ENCODE measurements around the gene INKA2.

INKA2 gene

GRCh38 chr1:111739194-111739924 is at the start of gene INKA2:
Gene INKA2, minus strand, starts transcription at chr1:111739395. Its CDS starts 153 bp downstream, at chr1:111739242.
- peak; percentile 94 for DNase-seq

DNA sequence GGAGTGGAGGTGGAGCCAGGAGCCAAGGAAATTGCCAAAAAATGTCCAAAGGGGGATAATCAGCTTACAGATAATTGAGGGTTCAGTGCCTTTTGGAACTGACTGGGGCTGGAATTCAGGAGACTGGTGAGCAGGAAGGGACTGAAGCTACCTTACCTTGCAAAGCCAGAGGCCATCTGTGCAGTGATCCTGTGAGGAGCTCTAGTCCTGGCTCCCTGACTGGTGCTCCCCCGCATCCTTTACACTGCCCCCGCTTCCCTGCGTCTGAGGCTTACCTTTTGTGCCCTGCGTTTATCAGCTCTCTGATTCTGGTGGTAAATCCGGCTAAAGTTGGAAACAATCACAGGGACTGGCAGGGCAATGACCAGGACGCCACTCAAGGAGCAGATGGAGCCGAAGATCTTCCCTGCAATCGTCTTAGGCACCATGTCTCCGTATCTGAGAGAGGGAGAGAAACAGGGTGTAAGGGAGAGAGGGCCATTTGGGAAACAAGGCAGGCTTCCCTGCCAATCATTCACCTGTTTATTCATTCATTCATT is 47.5 kb upstream of the INKA2 start:
- DNase-seq, result no peak

- no peak for DNase-seq
Observed at GRCh38 chr1:111784273-111784901, 45.2 kb upstream of the INKA2 start.

GRCh38 chr1:111779546-111779945 is 40.4 kb upstream of the INKA2 start:
- no peak for DNase-seq

DNA sequence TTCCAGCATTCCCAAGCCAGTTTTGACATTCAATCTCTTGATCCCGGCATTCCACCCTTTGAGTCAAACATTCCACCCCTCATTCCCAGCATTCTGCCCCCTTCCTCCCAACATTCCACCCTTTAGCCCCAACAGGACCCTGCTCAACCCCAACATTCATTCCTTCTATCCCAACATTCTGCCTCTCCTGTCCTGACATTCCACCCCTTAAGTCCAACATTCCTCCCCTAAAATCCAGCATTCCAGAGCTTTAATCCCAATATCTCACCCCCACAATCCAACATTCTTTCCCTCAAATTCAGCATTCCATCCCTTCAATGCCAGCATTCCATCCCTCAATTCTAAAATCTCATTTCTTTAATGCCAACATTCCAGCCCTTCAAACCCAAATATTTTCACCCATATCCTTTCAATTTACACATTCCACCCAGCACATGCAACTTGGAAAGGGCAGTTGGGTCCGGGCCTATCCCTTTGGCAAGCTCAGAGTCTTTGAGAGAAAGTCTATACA is 39.4 kb upstream of the INKA2 start:
- no peak for DNase-seq

DNA sequence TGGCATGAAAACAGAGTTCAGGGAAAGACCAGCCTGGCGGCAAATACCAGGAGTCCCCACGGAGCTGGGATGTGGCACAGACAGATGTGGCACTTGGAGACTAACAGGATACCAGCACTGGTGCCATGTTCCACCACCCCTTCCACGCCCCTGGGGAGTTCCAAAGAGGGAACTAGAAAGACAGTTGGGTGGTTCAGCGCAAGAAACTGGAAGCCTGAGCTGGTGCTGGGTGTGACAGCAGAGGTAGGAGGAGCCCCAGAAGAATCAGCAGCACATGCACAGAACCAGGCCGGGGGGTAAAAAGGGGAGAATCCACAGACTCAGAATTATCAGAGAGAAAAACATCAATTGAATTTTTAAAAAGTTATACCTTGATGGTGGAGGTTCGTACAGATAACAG is 38.9 kb upstream of the INKA2 start:
- no peak for DNase-seq

GRCh38 chr1:111777301-111777700 is 38.1 kb upstream of the INKA2 start:
- DNase-seq, result no peak

- DNase-seq, result no peak
Observed at GRCh38 chr1:111776861-111777260, 37.7 kb upstream of the INKA2 start.

DNA sequence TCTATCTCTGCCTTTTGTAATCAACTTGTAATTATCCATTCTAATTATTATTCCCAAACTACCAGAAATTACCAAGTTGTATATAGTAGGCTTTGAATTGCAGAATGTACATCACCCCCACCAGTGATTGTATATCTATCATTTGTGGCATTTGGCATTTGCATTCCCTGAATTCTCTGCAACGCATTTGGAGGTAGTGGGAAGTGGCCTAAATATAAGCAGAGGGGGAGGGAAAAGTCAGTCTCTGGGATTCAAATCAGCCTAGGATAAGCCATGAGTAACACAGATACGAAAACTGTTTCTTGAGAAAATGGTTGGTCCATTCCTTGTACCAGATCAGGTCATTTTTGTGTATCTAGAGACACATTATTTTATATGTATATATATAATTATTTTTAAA is 37.2 kb upstream of the INKA2 start:
- no peak for DNase-seq

- DNase-seq, result no peak
Observed at GRCh38 chr1:111775966-111776365, 36.8 kb upstream of the INKA2 start.

GRCh38 chr1:111770916-111771315 is 31.7 kb upstream of the INKA2 start:
- DNase-seq, result no peak

GRCh38 chr1:111769517-111770146 is 30.4 kb upstream of the INKA2 start:
- peak; percentile 51 for DNase-seq

GRCh38 chr1:111768625-111769024 is 29.4 kb upstream of the INKA2 start:
- DNase-seq, result no peak

- DNase-seq, result no peak
Observed at GRCh38 chr1:111768023-111768422, 28.8 kb upstream of the INKA2 start.

GRCh38 chr1:111762332-111762731 is 23.1 kb upstream of the INKA2 start:
- no peak for DNase-seq

DNA sequence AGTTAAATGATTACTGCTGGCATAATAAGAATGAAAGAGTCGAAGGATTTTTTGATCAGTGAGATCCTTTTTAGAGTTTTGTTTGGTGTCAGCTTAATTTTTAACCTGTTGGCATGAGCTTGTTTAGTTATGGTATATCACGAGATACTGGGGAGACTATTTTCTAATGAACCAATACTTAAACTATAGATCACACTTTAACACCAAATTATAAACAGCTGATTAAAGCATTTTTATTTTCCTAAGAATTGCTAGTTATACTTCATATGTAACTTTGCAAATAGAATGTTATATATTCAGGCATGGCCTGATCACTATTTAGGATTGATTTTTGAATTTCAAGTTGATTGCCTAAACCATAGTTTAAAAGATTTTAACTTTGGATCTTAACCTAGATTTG is 22.5 kb upstream of the INKA2 start:
- no peak for DNase-seq

- DNase-seq, result no peak
Observed at GRCh38 chr1:111758373-111758772, 19.2 kb upstream of the INKA2 start.

GRCh38 chr1:111756124-111756513 is 16.9 kb upstream of the INKA2 start:
- DNase-seq, result no peak

DNA sequence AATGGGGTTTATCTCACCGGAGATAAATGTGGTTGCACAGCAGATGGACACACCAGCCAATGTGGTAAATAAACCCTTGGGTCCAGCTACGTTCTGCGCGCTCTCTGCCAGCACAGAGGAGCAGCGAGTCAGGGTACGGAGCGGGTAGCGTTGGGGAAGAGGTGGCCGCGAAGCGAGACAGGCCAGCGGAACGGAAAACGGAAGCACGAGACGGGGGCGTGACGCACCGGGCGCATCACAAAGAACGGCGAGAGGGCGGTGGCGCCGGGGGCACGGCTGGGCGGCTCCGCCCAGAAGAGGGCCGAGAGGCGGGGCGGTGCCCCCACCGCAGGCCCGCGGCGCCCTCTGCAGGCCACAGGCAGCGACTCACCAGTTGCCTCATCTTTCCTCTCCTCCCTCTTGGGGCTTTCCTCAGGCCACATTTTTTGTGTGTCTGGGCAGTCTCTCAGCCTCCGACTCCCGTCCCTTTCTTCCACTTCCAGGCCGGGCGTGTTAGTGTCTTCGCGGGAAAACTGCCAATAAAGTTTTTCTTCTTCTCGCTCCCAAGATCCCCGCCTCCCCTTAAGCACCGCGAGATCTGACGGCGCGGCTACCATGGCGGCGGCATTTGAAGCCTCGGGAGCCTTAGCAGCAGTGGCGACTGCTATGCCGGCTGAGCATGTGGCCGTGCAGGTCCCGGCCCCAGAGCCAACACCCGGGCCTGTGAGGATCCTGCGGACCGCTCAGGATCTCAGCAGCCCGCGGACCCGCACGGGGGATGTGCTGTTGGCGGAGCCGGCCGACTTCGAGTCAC is 16.3 kb upstream of the INKA2 start, which contains the start of gene DDX20:
TSS of gene DDX20 (plus strand) at position 571 of the 793 bp plus-strand sequence. CDS start at position 595, 24 bp downstream.
- peak; percentile 98 for DNase-seq

DNA sequence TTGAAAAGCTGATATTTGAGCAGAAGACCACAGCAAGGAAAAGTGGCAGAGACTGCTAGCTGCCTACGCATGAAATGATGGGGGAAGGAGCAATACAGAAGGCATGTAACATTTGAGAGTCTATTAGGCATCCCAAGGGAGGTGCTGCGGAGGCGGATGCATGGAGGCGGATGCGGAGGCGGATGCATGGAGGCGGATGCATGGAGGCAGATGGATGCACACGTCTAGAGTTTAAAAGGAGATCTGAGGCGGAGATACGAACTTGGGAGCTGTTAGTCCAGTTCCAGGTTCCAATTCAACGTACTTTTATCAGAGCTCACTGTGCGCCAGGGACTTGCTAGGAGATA is 15.8 kb upstream of the INKA2 start:
- peak; percentile 66 for DNase-seq

- no peak for DNase-seq
Observed at GRCh38 chr1:111751906-111752575, 12.8 kb upstream of the INKA2 start.

DNA sequence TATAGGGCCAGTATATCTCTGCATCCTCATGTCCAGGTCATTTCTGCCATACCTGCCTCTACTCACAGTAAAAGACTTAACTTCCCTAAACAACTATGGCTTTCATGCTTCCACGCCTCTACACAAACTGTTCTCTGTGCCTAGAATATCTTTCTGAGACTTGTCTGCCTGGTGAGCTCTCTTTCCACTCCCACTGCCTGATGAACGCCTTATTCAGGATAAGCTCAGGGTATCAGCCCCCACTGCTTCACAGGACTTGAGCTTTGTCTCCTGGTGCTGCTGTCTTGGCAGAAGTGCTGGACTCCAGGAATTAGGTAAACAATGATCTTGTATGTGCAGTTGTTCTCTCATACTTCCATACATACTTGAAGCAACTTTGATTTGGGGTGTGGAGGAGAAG is 11.7 kb upstream of the INKA2 start:
- DNase-seq, result no peak

Data from NCI-H1092 treated with DMSO at 0.1 percent for 48 hours (cell line).